Stimulated activated CD8-positive, alpha-beta memory T cell treated with anti-CD3 and anti-CD28 coated beads, Interleukin-7, amount 100 ng/mL, for 4 hours (primary cell): Measurements from ENCODE around the gene LILRB1.
"Not testable (repeated sequence)": the region's sequence is repeated elsewhere in the genome, so short reads cannot be mapped to it uniquely, and the experiment has no call there.

Source experiments
- DNase-seq, 2 donors: peaks; one replicate each; pipeline ENCODE4 v3.0.0-alpha.2; 2020; ENCODE audit warnings: low read depth in 2 of 2

Gene LILRB1

GRCh38 chr19:54662730-54663129, 32.4 kb downstream of the LILRB1 start, which contains the start of gene LILRB4:
Gene LILRB4 (plus strand): TSS chr19:54662985. CDS start chr19:54663034, 49 bp downstream.
- no peak for DNase-seq

GRCh38 chr19:54665530-54665929, 35.2 kb downstream of the LILRB1 start:
- DNase-seq = no peak

- no peak for DNase-seq
Measured at GRCh38 chr19:54667217-54667616, 36.9 kb downstream of the LILRB1 start.

- no peak for DNase-seq
Measured at GRCh38 chr19:54668353-54668752, 38.1 kb downstream of the LILRB1 start.

GRCh38 chr19:54670576-54671357, 40.5 kb downstream of the LILRB1 start:
- DNase-seq = no peak

GRCh38 chr19:54673222-54673621, 42.9 kb downstream of the LILRB1 start:
- DNase-seq = no peak

- DNase-seq = no peak
Measured at GRCh38 chr19:54674021-54674617, 43.8 kb downstream of the LILRB1 start.

- not testable (repeated sequence) for DNase-seq
Measured at GRCh38 chr19:54676210-54676834, 46.0 kb downstream of the LILRB1 start.

GRCh38 chr19:54677217-54677616, 46.9 kb downstream of the LILRB1 start:
- no peak for DNase-seq

- DNase-seq = not testable (repeated sequence)
Measured at GRCh38 chr19:54681596-54681995, 51.3 kb downstream of the LILRB1 start.

- DNase-seq = no peak
Measured at GRCh38 chr19:54682306-54682856, 52.1 kb downstream of the LILRB1 start.

- DNase-seq = no peak
Measured at GRCh38 chr19:54684527-54684926, 54.2 kb downstream of the LILRB1 start.
